SK-N-SH (cell line): ENCODE data around the gene ERN1. TPM values are rescaled to one million over a fixed set of nuclear protein-coding genes. Genes with fewer than 3 reads are reported as not detected.

Experiments
- CTCF ChIA-PET: fragments of 300-600, 350-600 bp; formaldehyde crosslinking; extraction: SDS; loops from one replicate; lab custom pipeline; 2021; lab: Yijun Ruan, JAX
- POLR2A ChIA-PET: fragments of 350-600 bp; sonication (Branson Sonifier 250); formaldehyde crosslinking; extraction: SDS; loops from one replicate; lab custom pipeline; 2020; ENCODE audit warnings: antibody characterized with exemption, inconsistent platforms; lab: Yijun Ruan, JAX
- DNase-seq: peaks from one replicate; pipeline ENCODE4 v3.0.0; 2012
- H2AFZ ChIP-seq: fragments of 200-600 bp; sonication (generic); 2 replicates; pipeline ENCODE4 v1.8.1; 2016; ENCODE audit warnings: antibody characterized with exemption, mild to moderate bottlenecking, low read depth
- H3F3A ChIP-seq: fragments of 200-600 bp; sonication (generic); replicated peaks from 2 replicates; pipeline ENCODE3; 2016; ENCODE audit warnings: antibody characterized with exemption, mild to moderate bottlenecking; ENCODE audit not compliant: insufficient read depth
- H3K27ac ChIP-seq, 2 experiments: fragments of 200-500 bp in 1 of 2; fragments of 200-600 bp in 1 of 2; sonication (Bioruptor generic) in 1 of 2; sonication (generic), shearing (Covaris generic) in 1 of 2; 2 replicates each; pipeline versions ENCODE4 v1.5.1 to v1.6.1; 2014 to 2016; ENCODE audit warnings: low read depth in 2 of 2, inconsistent platforms in 1 of 2, low read length in 1 of 2, mild to moderate bottlenecking in 1 of 2, mixed read lengths in 1 of 2
- H3K27me3 ChIP-seq: fragments of 200-600 bp; sonication (generic), shearing (Covaris generic); 2 replicates; pipeline ENCODE4 v1.6.1; 2016; ENCODE audit warnings: mixed run types; ENCODE audit not compliant: insufficient read depth
- H3K36me3 ChIP-seq, 2 experiments: fragments of 200-500 bp in 1 of 2; fragments of 200-600 bp in 1 of 2; sonication (Bioruptor generic) in 1 of 2; sonication (generic) in 1 of 2; replicated peaks in 1 of 2; 2 replicates each; pipeline versions ENCODE3 to v1.5.1; 2014 to 2016; ENCODE audit warnings: low read length in 1 of 2, mild to moderate bottlenecking in 1 of 2; ENCODE audit not compliant: insufficient read depth in 2 of 2, control insufficient read depth in 1 of 2
- H3K4me1 ChIP-seq, 2 experiments: fragments of 200-500 bp in 1 of 2; fragments of 200-600 bp in 1 of 2; sonication (Bioruptor generic) in 1 of 2; sonication (generic), shearing (Covaris generic) in 1 of 2; 2 replicates each; pipeline versions ENCODE4 v1.5.1 to v1.6.1; 2014 to 2016; ENCODE audit warnings: low read depth in 1 of 2, low read length in 1 of 2, mixed run types in 1 of 2; ENCODE audit not compliant: insufficient read depth in 2 of 2, control insufficient read depth in 1 of 2
- H3K4me2 ChIP-seq: fragments of 200-600 bp; sonication (generic), shearing (Covaris generic); 2 replicates; pipeline ENCODE4 v1.6.1; 2017; ENCODE audit warnings: mixed run types
- H3K4me3 ChIP-seq, 2 experiments: fragments of 200-500 bp in 1 of 2; fragments of 200-600 bp in 1 of 2; sonication (Bioruptor generic) in 1 of 2; sonication (generic), shearing (Covaris generic) in 1 of 2; 2 replicates each; pipeline versions ENCODE4 v1.5.1 to v1.8.1; 2014 to 2016; ENCODE audit warnings: low read depth in 2 of 2, inconsistent platforms in 1 of 2, low read length in 1 of 2, mild to moderate bottlenecking in 1 of 2, mixed read lengths in 1 of 2, moderate library complexity in 1 of 2
- H3K79me2 ChIP-seq: fragments of 200-600 bp; sonication (generic); 2 replicates; pipeline ENCODE4 v1.8.1; 2017; ENCODE audit warnings: mild to moderate bottlenecking; ENCODE audit not compliant: insufficient read depth
- H3K9ac ChIP-seq: fragments of 200-600 bp; sonication (generic); 2 replicates; pipeline ENCODE4 v1.6.1; 2017; ENCODE audit warnings: mixed run types
- H3K9me2 ChIP-seq: fragments of 200-600 bp; sonication (generic); 2 replicates; pipeline ENCODE4 v1.6.1; 2017; ENCODE audit warnings: mixed run types
- H3K9me3 ChIP-seq: fragments of 200-600 bp; sonication (generic); 2 replicates; pipeline ENCODE4 v1.6.1; 2017; ENCODE audit warnings: mixed run types, mild to moderate bottlenecking, moderate library complexity
- H4K20me1 ChIP-seq: fragments of 200-600 bp; sonication (generic); 2 replicates; pipeline ENCODE4 v1.6.1; 2017; ENCODE audit warnings: mild to moderate bottlenecking, mixed run types; ENCODE audit not compliant: insufficient read depth
- ELF1 ChIP-seq: IDR thresholded peaks from 2 replicates; pipeline ENCODE4 v1.4.0; 2012
- EZH2phosphoT487 ChIP-seq: fragments of 200-600 bp; sonication (generic); IDR thresholded peaks from 2 replicates; pipeline ENCODE4 v1.6.1; 2017; ENCODE audit warnings: low read depth, mixed run types, mild to moderate bottlenecking, antibody characterized with exemption, moderate library complexity, borderline replicate concordance
- FOXM1 ChIP-seq: IDR thresholded peaks from 2 replicates; pipeline ENCODE4 v1.4.0; 2012; ENCODE audit warnings: low read depth, mild to moderate bottlenecking
- GABPA ChIP-seq: IDR thresholded peaks from 2 replicates; pipeline ENCODE4 v1.4.0; 2012; ENCODE audit warnings: low read depth, mild to moderate bottlenecking
- GATA2 ChIP-seq: sonication (generic); formaldehyde crosslinking; IDR thresholded peaks from 2 replicates; pipeline ENCODE4 v1.5.0; 2020; ENCODE audit warnings: mild to moderate bottlenecking, missing genetic modification reagents
- IRF3 ChIP-seq: fragments of 150-350 bp; IDR thresholded peaks from 2 replicates; pipeline ENCODE4 v1.6.1; 2016; ENCODE audit warnings: mild to moderate bottlenecking, low read depth, low read length
- MEF2A ChIP-seq: IDR thresholded peaks from 2 replicates; pipeline ENCODE4 v1.4.0; 2012; ENCODE audit warnings: low read depth, borderline replicate concordance
- NRF1 ChIP-seq: IDR thresholded peaks from 2 replicates; pipeline ENCODE4 v1.6.1; 2012; ENCODE audit warnings: low read depth, mild to moderate bottlenecking, low read length
- PBX3 ChIP-seq: IDR thresholded peaks from 2 replicates; pipeline ENCODE4; 2012
- REST ChIP-seq: IDR thresholded peaks from 2 replicates; pipeline ENCODE4 v1.6.1; 2012; ENCODE audit warnings: mild to moderate bottlenecking, low read depth, low read length, moderate library complexity
- YY1 ChIP-seq: IDR thresholded peaks from 2 replicates; pipeline ENCODE4 v1.4.0; 2012; ENCODE audit warnings: low read depth, mild to moderate bottlenecking
- ZBTB33 ChIP-seq: IDR thresholded peaks from 2 replicates; pipeline ENCODE4 v1.4.0; 2012; ENCODE audit warnings: low read depth, borderline replicate concordance
- WGBS: methylation state at CpG from one replicate; pipeline ENCODE4 v1.1.6; 2017; ENCODE audit warnings: low lambda C conversion rate; 5-methylcytosine and 5-hydroxymethylcytosine counted together
- polyA plus RNA-seq, 3 experiments: library from polyadenylated mRNA; depleted of rRNA; stranded (reverse); fragments of >200 nt; gene quantifications; 2 replicates each; pipeline ENCODE4 v1.2.3, GENCODE V29; 2012

Gene ERN1
- polyA plus RNA-seq, 1 of the 3 experiments (the other 2 are of a cell fraction): 7.3 TPM

- Histone ChIP-seq H3K9me3 (no peaks in the 10 kb centered on the region), H3K27ac (no peak overlapping the region), H3F3A (no peaks in the 10 kb centered on the region), H3K79me2 (no peaks in the 10 kb centered on the region), H3K9me2 (no peaks in the 10 kb centered on the region), H3K4me1 (no peaks in the 10 kb centered on the region), H3K9ac (no peak overlapping the region), H2AFZ (no peak overlapping the region), H3K4me3 (no peak overlapping the region), H3K27me3 (no peaks in the 10 kb centered on the region), H4K20me1 (no peaks in the 10 kb centered on the region), H3K4me2 (no peak overlapping the region), H3K36me3 (peaks cover 7 to 36% of the 10 kb centered on the region in 2 experiments)
- POLR2A ChIA-PET: no interaction called here
- no peak for DNase-seq
- 84% methylated on average over 12 of the region's 12 CpGs for WGBS
- CTCF ChIA-PET: interaction anchor here (0.8 to 22.7 kb wide), 7 partner anchors 26 to 362 kb away, joined by 3 to 266 read pairs (median 4); no protein-coding TSS in a partner anchor
- TF ChIP-seq ZBTB33 (no peak), YY1 (no peak), FOXM1 (no peak), EZH2phosphoT487 (no peak), NRF1 (no peak), ELF1 (no peak), MEF2A (no peak), IRF3 (no peak), GATA2 (no peak), GABPA (no peak), REST (no peak), PBX3 (no peak)
Measured at GRCh38 chr17:64056269-64057005, 73.5 kb downstream of the ERN1 start.
